NAMALWA (cell line): ENCODE results near the gene NDUFA8.
A peak's percentile ranks its signal among the peaks of the same experiment; 100 is the strongest.

Source experiments
- DNase-seq: peaks from one replicate; pipeline ENCODE4 v3.0.0-alpha.2; 2015; ENCODE audit warnings: low spot score

Gene NDUFA8

GRCh38 chr9:122159026-122159924 is at the start of gene NDUFA8, which contains the start of gene MORN5:
NDUFA8 (minus strand) TSS chr9:122159779; CDS start chr9:122159677, 102 bp downstream.
MORN5 (plus strand) TSS chr9:122159908; CDS start chr9:122159973, 65 bp downstream.
- DNase-seq: peak; percentile 98

- DNase-seq: no peak
Measured at GRCh38 chr9:122207096-122207495, 47.5 kb upstream of the NDUFA8 start.

DNA sequence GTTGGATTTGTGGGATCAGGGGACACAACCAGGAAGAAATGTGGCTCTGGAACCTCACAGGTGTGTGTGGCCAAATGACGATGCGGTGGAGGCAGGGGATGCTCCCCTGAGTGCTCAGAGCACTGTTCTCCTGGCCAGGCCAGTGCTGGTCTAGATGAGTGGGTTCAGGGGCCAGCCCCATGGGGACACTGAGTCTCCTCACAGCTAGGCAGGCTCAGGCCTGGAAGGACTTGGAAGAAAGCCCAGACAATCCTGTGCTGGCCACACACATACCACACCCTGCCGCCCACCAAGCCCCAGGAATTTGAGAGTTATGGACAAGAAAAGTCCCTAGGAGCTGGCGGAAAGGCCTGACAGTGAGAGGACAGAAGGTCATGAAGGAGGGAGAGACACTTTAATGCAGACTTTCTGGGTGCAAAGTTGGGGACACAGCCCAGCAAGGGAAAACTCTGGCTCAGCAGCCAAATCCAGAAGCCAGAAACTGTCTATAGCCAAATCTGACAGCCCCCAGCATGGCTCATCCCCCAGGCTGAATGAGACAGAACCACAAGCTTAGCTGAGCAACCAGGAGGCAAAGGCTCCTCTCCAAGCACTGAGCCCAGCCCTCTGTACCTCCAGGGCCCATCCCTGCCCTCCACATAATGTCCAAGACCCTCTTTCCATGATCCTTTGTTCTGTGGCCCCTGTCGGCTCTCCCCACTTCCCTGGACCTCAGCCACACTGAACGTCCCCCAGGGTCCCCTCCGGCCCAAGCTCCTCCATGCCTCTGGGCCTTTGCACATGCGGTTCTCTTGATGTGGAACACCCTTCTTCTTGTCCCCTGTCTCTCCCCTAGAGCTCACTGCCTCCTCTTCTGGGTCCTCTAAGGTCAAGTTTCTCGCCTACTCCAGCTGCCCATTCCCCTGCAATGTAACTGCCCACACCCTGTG is 46.8 kb upstream of the NDUFA8 start:
- DNase-seq: no peak

DNA sequence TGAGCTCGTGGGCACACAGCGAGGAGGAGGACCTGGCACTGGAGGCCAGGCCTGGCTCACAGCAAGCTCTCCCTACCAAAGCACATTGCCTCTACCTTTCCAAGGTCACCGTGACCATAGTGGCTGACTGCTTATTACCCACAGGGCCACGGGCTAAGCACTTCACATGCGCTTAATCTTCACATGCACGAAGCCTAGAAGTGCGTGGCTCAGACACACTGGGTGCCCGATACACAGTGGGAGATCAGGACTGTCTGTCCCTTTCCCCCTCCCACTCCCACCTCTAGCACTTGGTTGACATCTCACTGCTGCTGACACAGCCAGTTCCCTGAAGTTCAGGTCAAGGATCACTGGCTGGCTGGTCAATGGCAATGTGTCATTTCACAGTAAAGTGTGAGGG is 45.6 kb upstream of the NDUFA8 start:
- no peak for DNase-seq

DNA sequence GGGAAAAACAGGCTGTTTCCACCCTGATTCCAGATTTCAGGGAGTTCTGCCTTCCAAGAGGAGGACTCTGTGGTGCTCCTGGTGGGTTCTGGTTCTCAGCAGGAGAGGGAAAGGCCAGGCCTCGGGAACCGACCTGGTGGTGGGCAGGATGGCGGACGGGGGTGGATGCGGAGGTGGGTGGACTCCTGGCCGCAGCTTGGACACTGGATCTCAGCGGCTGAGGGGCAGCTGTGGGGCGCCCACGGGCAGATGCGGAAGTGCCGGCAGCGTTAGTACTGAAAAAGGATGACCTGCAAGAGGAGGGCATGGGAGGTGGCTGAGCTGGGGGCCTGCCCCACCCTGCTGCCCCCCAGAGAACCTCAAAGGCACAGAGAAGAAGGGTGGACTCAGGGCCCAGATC is 44.9 kb upstream of the NDUFA8 start:
- no peak for DNase-seq

DNA sequence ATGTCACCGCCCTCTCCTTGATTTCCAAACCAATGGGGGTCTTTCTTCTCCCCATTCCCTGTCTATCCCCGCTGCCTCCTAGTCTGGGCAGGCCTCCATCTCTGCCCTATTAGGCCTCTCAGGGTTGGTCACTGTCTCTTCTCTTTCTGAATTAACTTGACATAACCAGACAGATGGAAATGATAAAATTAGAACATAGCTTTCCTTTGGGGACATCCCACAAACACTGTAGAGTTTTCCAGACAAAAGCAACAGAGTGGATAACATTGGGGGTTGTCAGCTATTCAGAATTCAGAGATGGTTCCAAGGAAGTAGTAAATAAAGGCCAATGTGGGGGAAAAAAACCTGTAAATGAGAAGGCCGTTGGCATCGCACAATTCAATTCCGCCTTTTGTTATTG is 44.5 kb upstream of the NDUFA8 start:
- DNase-seq: no peak

DNA sequence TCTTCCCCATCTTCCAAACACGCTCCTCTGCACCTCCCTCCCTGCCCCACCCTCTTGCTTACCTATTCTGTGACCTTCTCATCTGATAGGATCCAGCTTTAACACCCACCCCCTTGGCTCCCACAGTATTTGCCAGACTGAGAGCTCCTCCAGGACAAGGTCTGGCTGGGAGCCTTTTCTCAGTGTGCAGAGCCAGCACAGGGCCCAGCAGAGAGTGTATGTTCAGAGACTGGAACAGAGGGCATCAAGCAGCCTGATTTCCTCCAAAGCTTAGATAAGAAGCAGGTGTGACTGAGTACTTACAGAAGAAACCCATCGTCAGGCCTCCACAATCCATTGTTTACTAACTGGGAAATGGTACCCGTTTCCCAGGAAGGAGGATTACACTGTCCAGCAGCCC is 42.5 kb upstream of the NDUFA8 start:
- DNase-seq: no peak

- no peak for DNase-seq
Measured at GRCh38 chr9:122201641-122202040, 42.1 kb upstream of the NDUFA8 start.

GRCh38 chr9:122200960-122201595 is 41.5 kb upstream of the NDUFA8 start:
- no peak for DNase-seq

- DNase-seq: no peak
Measured at GRCh38 chr9:122197882-122198281, 38.3 kb upstream of the NDUFA8 start.

DNA sequence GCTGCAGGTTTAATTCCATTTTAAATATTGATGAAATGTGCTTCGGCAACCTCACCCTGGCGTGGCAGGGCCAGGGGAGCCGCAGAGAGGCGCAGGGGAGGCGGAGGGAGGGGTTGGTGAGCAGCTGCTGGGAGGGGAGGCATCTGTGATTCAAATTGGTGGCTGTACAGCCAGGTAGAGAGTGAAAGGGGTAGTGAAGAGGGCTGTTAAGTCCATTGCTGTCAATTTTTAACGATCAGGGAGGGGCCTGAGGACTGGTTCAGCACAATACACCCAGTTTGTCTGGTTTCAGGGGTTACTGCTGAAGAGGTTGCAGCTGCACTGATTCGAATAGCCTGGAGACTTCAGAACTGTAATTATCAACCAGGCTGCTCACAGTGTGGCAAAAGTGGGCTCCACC is 37.8 kb upstream of the NDUFA8 start:
- no peak for DNase-seq

- DNase-seq: no peak
Measured at GRCh38 chr9:122195875-122196274, 36.3 kb upstream of the NDUFA8 start.

DNA sequence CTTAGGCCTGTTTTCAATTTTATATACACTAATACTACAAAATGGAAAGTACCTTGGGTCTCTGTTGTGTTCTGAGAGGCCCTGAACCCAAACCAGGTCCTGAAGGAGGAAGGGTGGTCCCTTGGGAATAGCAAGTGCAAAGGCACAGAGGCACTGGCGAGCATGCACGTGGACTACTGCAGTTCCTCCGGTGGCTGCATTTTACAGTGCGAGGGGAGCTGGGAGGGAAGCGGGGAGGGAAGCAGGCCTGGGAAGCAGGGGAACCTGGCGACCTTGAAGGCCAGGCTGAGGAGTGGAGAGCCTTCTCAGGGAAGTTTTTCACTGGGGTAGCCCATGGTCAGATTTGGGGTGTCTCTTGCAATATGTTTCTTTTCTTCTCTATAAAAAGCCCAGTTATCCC is 34.1 kb upstream of the NDUFA8 start:
- no peak for DNase-seq

DNA sequence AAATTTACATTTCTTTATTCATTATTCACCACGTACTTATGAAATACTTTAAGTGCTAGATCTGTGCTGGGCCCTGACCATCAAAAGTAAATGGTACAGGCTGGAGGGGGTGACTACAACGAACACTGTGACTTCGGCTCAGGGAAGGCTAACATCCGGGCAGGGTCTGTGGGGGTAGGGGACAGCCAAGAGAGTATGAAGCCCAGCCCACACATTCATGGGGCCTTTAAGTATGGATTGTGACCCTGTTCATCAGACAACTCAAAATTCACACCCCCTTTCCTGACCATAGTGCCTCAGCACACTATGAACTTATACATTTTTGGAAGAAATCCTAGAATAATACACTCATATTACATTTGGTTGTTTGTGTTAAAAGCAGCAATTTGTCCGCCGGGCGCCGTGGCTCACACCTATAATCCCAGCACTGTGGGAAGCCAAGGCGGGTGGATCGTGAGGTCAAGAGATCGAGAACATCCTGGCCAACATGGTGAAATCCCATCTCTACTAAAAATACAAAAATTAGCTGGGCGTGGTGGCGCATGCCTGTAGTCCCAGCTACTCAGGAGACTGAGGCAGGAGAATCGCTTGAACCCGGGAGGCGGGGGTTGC is 33.4 kb upstream of the NDUFA8 start:
- DNase-seq: no peak

DNA sequence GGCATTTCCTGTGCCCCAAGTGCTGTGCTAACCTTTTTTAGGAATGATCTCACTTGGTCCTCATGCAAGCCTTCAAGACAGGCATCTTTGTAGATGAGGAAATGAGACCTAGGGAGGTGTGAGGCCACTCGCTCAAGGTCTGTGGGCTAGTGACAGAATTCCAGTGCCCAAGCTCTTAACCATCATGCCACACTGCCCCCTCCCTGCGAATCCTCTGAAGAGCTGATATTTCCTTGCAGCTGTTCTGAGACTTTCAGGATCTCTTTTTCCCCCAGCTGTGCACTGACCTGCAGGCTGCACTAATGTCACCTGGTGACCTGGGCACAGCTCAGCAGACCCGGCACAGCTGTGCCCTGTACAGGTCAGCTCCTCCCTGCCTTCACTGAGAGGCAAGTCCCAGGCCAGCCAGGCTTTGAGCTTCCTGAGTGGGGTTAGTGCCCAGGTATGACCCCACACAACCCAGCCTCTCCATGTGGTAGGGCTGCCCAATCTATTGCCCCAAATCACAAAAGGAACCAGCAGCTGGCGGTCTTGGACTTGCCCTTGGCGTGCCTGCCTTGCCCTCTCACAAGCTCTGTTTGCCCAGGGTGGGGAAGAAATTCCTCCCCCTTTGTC is 32.8 kb upstream of the NDUFA8 start:
- no peak for DNase-seq

DNA sequence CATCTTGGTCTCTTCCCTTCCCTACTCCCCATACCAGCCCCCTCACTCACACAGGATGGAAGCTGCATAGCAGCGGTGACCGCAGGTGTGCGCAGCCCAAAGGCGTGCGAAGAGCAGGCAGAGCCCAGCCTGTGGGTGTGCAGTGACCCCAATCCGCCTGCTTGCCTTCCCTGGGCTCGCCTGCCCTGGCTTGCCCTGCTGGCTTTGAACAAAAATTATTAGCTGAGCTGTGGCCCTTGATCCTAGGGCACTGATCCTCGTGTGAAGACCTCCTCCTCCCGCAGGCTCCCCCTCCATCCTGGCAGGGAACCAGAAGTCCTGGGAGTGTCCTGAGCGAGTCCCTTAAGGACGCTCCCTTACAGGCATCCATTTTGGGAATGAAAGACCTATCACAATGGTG is 32.0 kb upstream of the NDUFA8 start:
- no peak for DNase-seq

DNA sequence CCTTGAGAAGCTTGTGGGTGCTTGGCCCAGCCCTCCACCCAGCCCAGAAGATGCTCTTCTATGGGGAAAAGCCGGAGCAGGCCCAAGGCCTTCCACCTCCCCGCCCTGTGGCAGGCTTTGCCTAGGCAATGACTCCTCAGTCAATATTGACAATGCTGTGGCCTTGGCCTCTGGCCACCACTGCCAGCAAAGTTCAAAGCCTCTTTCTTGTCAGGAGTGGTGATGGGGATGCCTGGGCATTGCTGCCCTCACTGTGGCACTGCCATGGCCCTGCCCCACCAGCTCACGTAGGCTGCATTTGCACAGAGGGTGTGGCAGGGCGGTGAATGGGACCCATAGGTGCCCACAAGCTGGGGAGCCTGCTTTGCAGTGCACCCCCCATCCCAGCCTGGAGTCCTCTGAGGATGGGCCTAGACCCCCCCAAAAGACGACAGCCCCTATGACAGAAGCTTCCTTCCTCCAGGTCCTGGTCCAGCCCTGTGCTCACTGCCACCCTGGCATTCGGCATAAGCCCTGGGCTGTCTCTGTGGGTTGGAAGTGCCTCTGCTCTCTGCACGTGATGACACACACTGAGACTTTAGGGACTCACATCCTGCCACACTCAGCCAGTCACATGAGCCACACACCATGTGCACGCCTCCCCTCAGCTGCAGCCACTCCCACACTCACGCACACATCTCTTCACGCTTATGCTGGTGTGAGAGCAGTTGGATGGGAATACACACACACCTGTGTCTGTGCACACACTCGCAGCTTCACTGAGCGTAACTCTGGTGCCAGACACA is 31.2 kb upstream of the NDUFA8 start:
- DNase-seq: no peak

DNA sequence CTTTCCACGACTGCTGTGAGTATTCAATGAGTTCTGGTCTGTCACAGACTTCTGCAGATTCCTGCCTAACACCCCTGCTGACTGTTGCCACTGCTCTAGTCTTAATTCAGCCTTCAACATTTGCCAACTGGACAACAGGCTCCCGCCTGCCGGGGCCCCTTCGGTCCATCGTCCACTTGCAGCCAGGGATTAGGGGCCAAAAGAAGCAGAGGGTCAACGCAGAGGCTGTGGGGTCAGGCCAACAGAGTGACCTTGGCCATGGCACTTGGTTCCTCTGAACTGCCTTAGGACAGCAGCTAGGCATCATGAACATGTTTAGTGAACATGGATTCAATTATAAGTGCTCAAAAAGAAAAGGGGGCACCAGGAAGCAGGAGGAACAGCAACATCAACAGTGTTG is 28.8 kb upstream of the NDUFA8 start:
- no peak for DNase-seq

DNA sequence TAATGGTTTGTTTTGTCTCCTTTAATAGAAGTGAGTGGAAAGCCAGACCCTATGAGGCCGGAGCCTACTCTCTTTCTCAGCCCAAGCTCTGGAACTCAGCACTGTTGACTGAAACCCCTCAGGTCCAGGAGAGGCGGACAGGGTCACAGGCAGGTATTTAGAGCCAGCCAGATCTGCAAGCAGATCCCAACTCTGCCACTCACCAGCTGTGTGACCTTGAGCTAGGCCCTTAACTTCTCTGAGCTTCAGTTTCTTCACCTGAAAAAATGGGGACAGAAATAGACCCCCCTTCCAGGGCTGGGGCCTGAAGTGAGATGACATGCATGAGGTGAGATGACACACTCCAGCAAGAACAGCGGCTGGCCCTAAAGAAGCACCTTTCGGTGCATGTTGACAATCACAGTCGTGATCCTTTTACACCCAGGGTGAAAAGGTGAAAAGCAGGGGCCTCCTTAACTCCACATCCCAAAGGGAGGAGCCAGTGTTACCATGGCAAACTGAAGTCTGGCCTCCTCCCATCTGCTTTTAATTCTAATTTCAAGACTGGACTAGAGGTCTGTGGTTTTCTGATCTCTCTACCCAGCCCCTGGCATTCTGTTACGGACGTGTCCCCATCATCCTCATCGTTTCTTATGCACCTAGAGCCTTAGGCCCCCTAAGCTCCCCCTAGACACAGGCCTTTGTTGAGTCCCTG is 27.3 kb upstream of the NDUFA8 start:
- no peak for DNase-seq

GRCh38 chr9:122186301-122186700 is 26.7 kb upstream of the NDUFA8 start:
- DNase-seq: no peak
